HAP-1 (cell line): ENCODE data around the gene BMAL1.

Experiments used
- DNase-seq, 2 experiments: peaks; one replicate each; pipeline ENCODE4 v3.0.0-alpha.2; 2016 to 2020; ENCODE audit warnings: low spot score in 2 of 2
- H3K27me3 ChIP-seq: fragments of 250-450 bp; sonication (Bioruptor Pico); 2 replicates; pipeline ENCODE4 v1.5.1; 2020; ENCODE audit warnings: low read depth, mild to moderate bottlenecking, moderate library complexity
- H3K36me3 ChIP-seq: fragments of 250-450 bp; sonication (Bioruptor Pico); replicated peaks from 2 replicates; pipeline ENCODE4 v1.5.1; 2020; ENCODE audit warnings: mild to moderate bottlenecking
- H3K4me1 ChIP-seq: fragments of 250-450 bp; sonication (Bioruptor Pico); 2 replicates; pipeline ENCODE4 v1.5.1; 2020; ENCODE audit warnings: mild to moderate bottlenecking
- H3K4me3 ChIP-seq: fragments of 250-450 bp; sonication (Bioruptor Pico); 2 replicates; pipeline ENCODE4 v1.5.1; 2020; ENCODE audit warnings: mild to moderate bottlenecking, moderate library complexity
- H3K9me3 ChIP-seq: fragments of 250-450 bp; sonication (Bioruptor Pico); 2 replicates; pipeline ENCODE4 v1.5.1; 2020; ENCODE audit warnings: mild to moderate bottlenecking, moderate library complexity
- in situ Hi-C: fragments of 300-500 bp; cut with MboI; formaldehyde crosslinking; loops from 3 replicates; pipeline ENCODE4 v1.14.3; 2020; ENCODE audit warnings: low sequenced_read_pairs, inconsistent platforms, mixed read lengths

Gene BMAL1

DNA sequence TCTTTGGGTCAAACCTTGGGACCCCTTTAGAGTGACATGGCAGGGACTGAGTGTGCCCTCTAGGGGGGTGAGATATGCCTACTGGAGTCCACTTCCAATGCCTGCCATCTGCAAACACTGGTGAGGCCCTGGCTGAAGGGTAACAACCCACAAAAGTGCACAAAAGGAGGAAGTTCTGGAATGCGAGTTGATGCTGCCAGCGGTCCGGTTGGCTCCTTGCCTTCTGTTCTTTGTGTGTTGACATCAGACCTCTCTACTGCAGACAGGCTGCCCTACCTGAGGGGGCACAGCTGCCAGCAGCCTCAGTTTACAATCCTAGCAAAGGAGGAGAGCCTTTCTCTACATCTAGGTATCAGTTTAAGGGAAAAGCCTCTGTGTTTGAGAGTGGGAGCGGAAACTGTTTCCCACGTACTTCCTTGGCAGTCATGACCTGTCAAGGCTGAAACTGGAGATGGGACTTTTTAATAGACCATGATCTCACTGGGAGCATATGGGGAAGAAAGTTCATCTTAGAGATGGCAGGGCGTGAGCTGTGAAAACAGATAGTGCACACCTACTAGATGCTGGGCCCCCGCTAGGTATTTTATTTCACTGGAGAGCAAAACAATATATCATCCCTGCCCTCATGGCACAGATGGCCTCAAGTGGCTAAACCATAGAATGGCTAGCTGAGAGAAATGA is 27.2 kb downstream of the BMAL1 start:
- no peaks in the 10 kb centered on the region for H3K9me3 ChIP-seq
- H3K4me3 ChIP-seq: no peak overlapping the region
- in situ Hi-C loops: no loop called here
- H3K36me3 ChIP-seq: no peaks in the 10 kb centered on the region
- no peaks in the 10 kb centered on the region for H3K4me1 ChIP-seq
- no peak for DNase-seq
- no peaks in the 10 kb centered on the region for H3K27me3 ChIP-seq

DNA sequence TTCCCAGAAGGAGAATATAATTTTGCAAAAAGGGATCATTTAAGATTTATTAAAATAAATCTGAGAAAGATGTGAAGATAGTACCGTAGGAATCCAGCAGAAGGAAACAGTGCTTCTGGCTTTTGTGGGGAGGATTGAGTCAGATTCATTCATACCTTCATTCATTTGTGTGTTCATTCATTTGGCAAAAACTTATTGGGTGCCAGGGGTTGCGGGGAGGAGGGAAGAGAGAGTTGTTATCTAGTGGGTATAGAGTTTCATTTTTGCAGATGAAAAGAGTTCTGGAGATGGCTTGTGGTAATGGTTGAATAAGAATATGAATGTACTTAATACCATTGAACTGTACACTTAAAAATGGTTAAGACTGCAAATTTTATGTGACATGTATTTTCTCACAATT is 31.1 kb downstream of the BMAL1 start:
- H3K4me3 ChIP-seq: no peak overlapping the region
- no peaks in the 10 kb centered on the region for H3K27me3 ChIP-seq
- no peaks in the 10 kb centered on the region for H3K9me3 ChIP-seq
- no peaks in the 10 kb centered on the region for H3K4me1 ChIP-seq
- no peaks in the 10 kb centered on the region for H3K36me3 ChIP-seq
- in situ Hi-C loops: no loop called here
- no peak for DNase-seq

DNA sequence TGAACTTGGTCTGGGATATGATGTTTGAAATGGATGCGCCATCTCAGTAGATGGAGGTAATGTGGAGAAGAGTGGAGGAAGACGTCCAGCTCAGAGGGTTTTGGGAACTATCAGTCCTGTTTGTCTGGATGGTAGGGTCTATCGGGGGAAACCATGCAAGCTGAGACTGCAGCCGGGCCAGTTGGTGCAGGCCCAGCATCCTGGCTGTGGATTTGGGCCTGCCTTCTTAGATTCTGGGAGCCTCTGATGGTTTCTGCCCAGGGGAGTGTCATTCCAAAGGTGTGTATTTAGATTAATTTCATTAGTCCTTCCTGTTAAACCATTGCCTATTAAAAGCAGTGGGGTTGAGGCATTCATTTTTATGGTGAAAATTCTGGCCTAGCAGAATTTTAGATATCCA is 31.6 kb downstream of the BMAL1 start:
- in situ Hi-C loops: no loop called here
- no peaks in the 10 kb centered on the region for H3K9me3 ChIP-seq
- no peak for DNase-seq
- no peaks in the 10 kb centered on the region for H3K27me3 ChIP-seq
- H3K4me3 ChIP-seq: no peak overlapping the region
- H3K36me3 ChIP-seq: no peaks in the 10 kb centered on the region
- no peaks in the 10 kb centered on the region for H3K4me1 ChIP-seq

DNA sequence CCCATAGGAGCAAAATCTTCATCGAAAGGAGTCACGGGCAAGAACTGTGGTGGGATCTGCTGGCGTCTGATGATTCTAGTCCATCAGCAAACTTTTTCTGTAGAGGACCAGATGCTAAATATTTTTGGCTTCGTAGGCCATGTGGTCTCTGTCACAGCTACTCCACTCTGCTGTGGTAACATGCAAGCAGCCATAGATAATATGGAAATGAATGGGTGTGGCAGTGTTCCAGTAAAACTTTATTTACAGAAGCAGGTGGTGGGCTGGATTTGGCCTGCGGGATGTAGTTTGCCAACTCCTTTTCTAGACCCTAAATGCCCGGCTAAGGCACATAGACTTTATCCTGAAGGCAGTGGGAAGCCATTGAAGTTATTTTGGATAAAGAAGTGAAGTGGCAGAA is 32.9 kb downstream of the BMAL1 start:
- no peaks in the 10 kb centered on the region for H3K4me1 ChIP-seq
- no peaks in the 10 kb centered on the region for H3K27me3 ChIP-seq
- H3K36me3 ChIP-seq: no peaks in the 10 kb centered on the region
- in situ Hi-C loops: no loop called here
- DNase-seq: no peak
- no peaks in the 10 kb centered on the region for H3K9me3 ChIP-seq
- no peak overlapping the region for H3K4me3 ChIP-seq

DNA sequence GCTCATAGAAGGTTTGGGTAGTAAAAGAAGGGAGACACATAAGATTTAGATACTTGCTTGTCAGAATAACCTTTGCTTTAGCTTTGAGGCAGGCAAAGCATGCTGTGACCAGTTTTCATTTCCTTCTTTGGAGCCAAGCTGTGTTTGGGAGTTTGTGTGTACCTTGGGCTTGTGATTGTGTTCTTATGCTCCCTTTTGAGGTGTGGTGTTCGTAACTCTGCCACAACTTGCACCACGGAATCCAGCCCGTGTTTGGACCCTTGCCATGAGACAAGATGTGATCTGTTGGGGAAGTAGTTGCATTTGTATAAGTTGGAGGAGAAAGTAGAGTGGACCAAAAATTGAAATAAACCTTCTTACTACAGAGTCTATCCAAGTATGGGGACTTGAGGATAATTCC is 34.0 kb downstream of the BMAL1 start:
- in situ Hi-C loops: no loop called here
- H3K27me3 ChIP-seq: no peaks in the 10 kb centered on the region
- H3K36me3 ChIP-seq: no peaks in the 10 kb centered on the region
- H3K9me3 ChIP-seq: no peaks in the 10 kb centered on the region
- no peaks in the 10 kb centered on the region for H3K4me1 ChIP-seq
- no peak overlapping the region for H3K4me3 ChIP-seq
- no peak for DNase-seq

DNA sequence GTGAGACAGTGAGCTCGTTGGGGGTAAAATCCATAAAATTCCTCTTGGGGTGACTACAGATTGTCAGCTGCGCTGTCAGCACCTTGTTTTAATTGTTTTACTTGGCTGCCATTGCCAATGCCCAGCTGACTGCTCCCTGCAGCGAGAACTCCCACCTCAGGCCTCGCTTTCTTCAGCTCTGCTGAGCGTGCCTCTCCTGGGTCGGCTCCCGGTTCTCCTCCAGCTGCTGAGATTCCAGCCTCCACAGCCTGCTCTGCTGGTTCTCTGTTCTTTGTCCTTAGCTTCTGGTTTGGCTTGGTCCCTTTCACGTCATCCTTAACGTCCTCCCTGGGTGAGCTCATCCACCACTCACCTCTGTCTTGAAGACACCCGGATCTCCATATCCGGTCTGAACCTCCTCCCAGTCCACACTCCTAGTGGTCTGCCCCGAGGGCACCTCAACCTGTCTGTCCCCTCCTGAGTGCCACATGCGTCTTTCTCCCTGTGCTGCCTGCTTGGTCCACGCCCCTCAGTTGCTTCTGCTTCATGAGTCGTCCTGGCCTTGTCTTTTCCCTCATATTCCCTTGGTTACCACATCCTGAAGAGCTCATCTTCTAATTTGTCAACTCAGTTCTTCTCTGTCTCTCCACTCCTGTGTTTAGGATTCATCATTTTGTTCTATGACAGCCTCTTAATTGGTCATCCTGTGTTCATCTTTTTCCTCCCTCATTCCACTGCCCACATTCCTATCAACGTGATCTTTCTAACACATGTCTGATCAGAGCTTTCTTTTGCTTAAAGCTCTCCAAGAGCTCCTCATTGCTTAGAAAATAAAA is 35.6 kb downstream of the BMAL1 start:
- H3K36me3 ChIP-seq: no peaks in the 10 kb centered on the region
- no peaks in the 10 kb centered on the region for H3K27me3 ChIP-seq
- in situ Hi-C loops: no loop called here
- no peaks in the 10 kb centered on the region for H3K9me3 ChIP-seq
- H3K4me3 ChIP-seq: no peak overlapping the region
- no peak for DNase-seq
- H3K4me1 ChIP-seq: no peaks in the 10 kb centered on the region

DNA sequence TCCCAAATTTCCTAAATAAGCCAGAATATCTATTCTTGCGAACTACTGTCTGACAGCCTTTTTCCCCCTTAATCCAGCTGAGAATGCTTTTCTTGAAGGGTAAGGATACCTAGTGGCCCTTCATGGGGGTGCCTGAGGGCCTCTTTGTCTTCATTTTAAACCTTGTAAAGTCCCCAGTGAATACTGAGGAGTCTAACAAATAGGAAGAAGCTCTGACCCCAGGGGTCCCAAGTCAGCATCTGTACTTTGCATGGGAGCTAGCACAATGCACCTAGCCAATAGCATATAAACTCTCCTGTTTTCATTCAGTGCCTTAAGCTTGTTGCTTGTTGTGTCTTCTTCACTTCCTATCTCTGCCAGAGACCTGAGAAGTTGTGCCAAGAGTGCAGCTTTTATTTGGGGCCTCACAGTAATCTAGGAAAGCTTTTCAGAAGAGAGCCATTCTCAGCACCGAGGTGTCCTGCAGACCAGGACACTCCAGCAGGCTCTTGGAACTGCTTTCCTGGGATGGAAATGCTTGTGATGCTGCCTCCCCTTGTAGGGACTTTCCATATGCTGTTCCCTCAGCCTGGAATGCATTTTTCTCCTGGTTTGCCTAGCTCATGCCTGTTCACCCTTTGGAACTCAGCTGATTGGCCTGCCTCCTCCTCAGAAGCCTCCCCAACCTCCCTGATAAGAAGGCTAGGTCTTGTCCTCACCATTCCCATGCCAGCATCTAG is 37.2 kb downstream of the BMAL1 start:
- in situ Hi-C loops: no loop called here
- DNase-seq: no peak
- Histone ChIP-seq H3K4me3 (no peak overlapping the region), H3K36me3 (no peaks in the 10 kb centered on the region), H3K27me3 (no peaks in the 10 kb centered on the region), H3K4me1 (no peaks in the 10 kb centered on the region), H3K9me3 (no peaks in the 10 kb centered on the region)

DNA sequence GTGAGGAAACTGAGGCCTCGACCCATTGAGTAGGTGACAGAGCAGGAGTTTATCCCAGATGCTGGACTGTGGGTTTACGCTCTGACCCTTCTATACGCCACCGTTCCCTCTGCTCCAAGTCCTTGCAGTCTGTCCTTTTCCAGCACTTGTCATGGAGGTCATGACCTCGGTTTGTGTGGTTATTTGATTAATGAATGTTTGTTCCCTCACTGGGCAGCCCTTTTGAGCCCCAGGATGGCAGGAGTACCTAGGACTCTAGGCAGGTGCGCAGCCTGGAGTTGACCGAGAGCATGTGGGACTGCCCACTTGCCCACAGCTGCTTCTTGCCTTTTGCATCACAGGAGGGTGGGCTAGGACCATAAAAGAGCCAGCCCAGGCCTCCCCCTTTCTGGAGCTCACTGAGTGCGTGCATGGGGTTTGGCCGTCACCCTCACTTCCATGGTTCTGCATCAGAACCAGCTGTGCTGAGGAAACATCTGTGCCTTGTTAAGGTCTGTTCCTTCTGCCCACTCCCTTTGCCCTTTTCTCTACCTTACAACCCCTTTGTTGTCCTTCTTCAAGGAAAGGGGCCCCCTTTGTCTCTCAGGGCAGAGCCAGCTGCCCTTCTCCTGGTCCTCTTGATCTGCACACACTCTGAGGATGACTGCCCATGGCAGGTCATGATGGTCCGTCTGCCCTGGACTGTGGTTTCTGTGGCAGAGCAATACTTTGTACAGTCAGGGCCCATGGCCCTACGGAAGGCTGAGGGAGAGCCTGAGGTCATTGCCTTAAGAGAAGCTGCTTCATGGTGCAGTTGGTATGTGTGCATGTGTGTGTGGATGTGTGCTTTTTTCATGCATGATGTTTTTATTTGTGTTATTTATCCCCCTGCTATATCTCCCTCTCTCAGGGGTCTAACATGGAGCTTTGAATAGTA is 38.2 kb downstream of the BMAL1 start:
- Histone ChIP-seq H3K27me3 (no peaks in the 10 kb centered on the region), H3K4me3 (no peak overlapping the region), H3K9me3 (no peaks in the 10 kb centered on the region), H3K36me3 (no peaks in the 10 kb centered on the region), H3K4me1 (no peaks in the 10 kb centered on the region)
- DNase-seq: no peak
- in situ Hi-C loops: no loop called here

DNA sequence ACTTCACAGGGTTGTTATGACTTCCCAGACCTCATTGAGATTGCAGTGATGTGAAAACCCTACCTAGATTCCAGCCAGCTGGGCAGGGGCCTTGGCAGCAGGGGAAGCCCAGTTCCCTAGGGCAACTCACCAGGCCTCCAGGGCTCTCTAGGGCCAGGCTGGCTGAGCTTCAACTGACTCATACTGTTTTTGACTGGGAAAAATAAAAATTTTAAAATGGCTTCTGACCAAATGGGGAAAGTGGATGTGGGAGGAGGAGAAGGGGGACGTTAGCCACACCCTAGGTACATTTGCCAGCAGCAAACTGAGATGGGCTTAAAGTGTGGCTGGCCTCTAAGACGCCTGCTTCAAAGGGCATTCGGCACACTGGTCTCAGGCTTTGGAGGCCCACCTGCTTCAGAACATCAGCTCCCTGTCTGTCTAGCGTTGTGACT is 39.0 kb downstream of the BMAL1 start:
- in situ Hi-C loops: no loop called here
- Histone ChIP-seq H3K27me3 (no peaks in the 10 kb centered on the region), H3K4me1 (no peaks in the 10 kb centered on the region), H3K9me3 (no peaks in the 10 kb centered on the region), H3K4me3 (no peak overlapping the region), H3K36me3 (no peaks in the 10 kb centered on the region)
- DNase-seq: no peak

DNA sequence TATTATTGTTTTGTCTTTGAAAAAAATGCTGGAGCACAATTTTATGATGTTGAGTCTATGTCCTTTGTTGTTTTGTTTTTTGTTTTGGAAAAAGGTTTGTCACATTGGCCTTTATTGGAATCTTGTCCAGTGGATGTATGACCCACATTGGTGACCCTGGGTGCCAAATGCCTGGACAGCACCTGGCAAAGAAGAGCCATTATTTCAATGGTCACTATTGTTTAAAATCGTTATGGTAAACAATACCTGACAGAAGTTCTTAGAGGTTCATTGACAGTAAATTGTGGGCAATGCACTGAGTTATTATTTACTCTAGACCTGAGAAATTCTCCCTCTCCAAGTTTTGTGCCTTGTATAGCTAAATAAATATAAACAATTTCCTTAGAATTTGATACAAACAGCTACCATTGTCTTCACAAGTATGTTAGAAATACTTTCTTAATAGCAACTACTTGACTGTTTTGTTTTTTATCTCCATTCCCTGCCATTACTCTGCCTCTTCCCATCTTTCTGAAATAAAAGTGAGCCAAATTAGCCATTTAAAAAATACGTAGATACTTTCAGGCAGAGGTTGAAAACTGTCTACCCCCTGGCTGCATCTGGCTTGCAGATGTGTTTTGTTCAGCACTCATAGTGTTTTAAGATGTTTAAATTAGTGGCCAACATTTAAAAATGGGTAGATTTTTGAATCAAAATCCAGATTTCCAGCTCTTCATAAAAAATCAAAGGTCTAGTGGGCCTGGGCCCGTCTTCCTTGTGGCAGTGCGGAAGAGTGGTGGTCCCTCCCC is 39.9 kb downstream of the BMAL1 start:
- Histone ChIP-seq H3K9me3 (no peaks in the 10 kb centered on the region), H3K4me3 (no peak overlapping the region), H3K4me1 (no peaks in the 10 kb centered on the region), H3K27me3 (no peaks in the 10 kb centered on the region), H3K36me3 (no peaks in the 10 kb centered on the region)
- DNase-seq: no peak
- in situ Hi-C loops: no loop called here

DNA sequence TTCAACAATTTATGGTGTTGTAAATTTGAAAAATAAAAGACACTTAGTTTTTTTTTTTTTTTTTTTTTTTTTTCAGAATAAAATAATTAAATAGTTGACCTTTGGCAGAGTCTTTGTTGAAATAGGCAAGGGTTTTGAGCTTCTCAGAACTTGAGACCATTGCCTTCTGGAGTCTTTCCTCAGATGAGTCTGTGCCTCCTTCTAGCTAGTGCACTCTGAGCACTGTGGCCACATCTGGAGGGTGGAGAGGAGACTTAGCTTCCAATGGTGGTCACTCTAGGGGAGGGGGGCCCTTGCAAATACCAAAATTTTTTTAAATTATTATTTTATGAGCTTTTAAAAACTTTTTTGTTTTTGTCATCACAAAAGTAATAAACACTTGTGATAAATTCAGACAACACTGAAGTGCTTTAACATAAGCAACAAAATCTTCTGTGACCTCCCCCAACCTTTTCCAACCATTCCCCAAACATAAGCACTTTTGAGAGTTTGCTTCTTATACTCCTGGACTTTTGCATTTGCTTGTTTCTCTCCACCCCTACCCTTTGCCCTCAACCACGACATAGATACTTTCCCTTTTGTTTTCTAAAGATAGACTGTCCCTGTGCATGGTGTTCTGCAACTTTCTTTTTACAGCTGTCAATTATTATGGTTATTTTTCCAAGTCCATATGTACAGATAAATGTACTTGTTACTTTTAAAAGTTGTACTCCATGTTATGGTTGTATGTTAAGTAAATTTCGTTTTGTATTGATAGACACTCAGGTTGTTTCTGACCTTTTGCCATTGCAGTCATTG is 41.1 kb downstream of the BMAL1 start:
- no peak overlapping the region for H3K4me3 ChIP-seq
- DNase-seq: no peak
- H3K27me3 ChIP-seq: no peaks in the 10 kb centered on the region
- in situ Hi-C loops: no loop called here
- H3K36me3 ChIP-seq: no peaks in the 10 kb centered on the region
- H3K4me1 ChIP-seq: no peaks in the 10 kb centered on the region
- no peaks in the 10 kb centered on the region for H3K9me3 ChIP-seq

DNA sequence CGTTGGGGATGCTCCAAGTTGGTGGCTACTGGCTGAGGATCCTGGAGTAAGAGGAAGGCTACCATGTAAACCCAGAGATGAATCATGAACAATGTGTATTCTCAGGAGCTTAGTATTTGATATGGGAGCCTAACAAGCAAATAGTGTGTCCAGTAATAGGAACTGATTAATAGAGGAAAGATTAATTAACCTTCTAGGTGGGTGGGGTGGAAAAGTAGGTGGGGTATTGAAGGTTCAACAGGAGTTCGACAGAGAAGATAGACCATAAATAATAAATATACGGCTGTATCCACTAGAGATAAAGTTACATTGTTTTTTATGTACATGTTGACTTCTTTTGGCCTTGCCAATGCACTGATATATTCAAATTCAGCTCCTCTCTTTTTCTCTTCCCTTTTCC is 43.1 kb downstream of the BMAL1 start:
- Histone ChIP-seq H3K9me3 (no peaks in the 10 kb centered on the region), H3K36me3 (no peaks in the 10 kb centered on the region), H3K27me3 (no peaks in the 10 kb centered on the region), H3K4me3 (no peak overlapping the region), H3K4me1 (no peaks in the 10 kb centered on the region)
- DNase-seq: no peak
- in situ Hi-C loops: no loop called here
